D721Med (cell line): ENCODE data around the gene DLX3.

Experiments used
- DNase-seq: peaks from one replicate; pipeline ENCODE4 v3.0.0; 2011; ENCODE audit warnings: low spot score; ENCODE audit not compliant: insufficient read length
- FAIRE-seq: peaks from 2 replicates; lab custom pipeline; 2011; peaks lifted over from hg19 to GRCh38; lab: Jason Lieb, UNC
- CTCF ChIP-seq: IDR thresholded peaks from 2 replicates; pipeline ENCODE4 v1.5.1; 2012; ENCODE audit warnings: mild to moderate bottlenecking, control low read depth; ENCODE audit not compliant: insufficient read depth; ENCODE audit errors: missing control alignments

The DLX3 gene

GRCh38 chr17:49978501-49978900, 16.5 kb downstream of the DLX3 start:
- TF ChIP-seq CTCF, result no peak
- DNase-seq (no peak), FAIRE-seq (no peak)

- no peak for FAIRE-seq
- no peak for TF ChIP-seq CTCF
- DNase-seq, result no peak
These were observed 17.3 kb downstream of the DLX3 start for GRCh38 chr17:49977463-49978389.

GRCh38 chr17:49976828-49977202, 18.2 kb downstream of the DLX3 start:
- no peak for FAIRE-seq
- no peak for TF ChIP-seq CTCF
- no peak for DNase-seq

- no peak for FAIRE-seq
These were observed 18.7 kb downstream of the DLX3 start for GRCh38 chr17:49976163-49976827.

GRCh38 chr17:49975531-49975930, 19.5 kb downstream of the DLX3 start:
- no peak for TF ChIP-seq CTCF
- DNase-seq, result no peak
- FAIRE-seq, result no peak

More at GRCh38 chr17:49976163-49976827, 18.7 kb downstream of the DLX3 start:
- no peak for DNase-seq
- no peak for TF ChIP-seq CTCF

- DNase-seq (no peak), FAIRE-seq (no peak)
- TF ChIP-seq CTCF, result no peak
These were observed 21.8 kb downstream of the DLX3 start for GRCh38 chr17:49973271-49973615.
